Liver (tissue), 6 donors: ENCODE results near the gene ATP6V0D1. TPM values are rescaled to one million over a fixed set of nuclear protein-coding genes. Genes with fewer than 3 reads are reported as not detected.

Source experiments
- NR2F2 ChIP-seq: IDR thresholded peaks from 2 replicates; pipeline ENCODE4 v1.6.1; 2016; ENCODE audit warnings: antibody characterized with exemption
- RAD21 ChIP-seq, 2 donors: IDR thresholded peaks; 2 replicates each; pipeline ENCODE4 v1.6.1; 2016; ENCODE audit warnings: antibody characterized with exemption in 2 of 2, mild to moderate bottlenecking in 2 of 2
- RXRA ChIP-seq, 2 donors: IDR thresholded peaks; 2 replicates each; pipeline ENCODE4 v1.6.1; 2017 to 2018; ENCODE audit warnings: antibody characterized with exemption in 2 of 2, mild to moderate bottlenecking in 1 of 2
- polyA plus RNA-seq, 2 donors: library from polyadenylated mRNA; stranded (reverse) in 1 of 2; unstranded in 1 of 2; fragments of 200-250 nt in 1 of 2; fragments of >200 nt in 1 of 2; fragmentation: Nextera tagmentation in 1 of 2; extraction: Ambion mirVana in 1 of 2; gene quantifications; one replicate each; pipeline versions ENCODE4 v1.2.1 to v1.2.3, GENCODE V29; 2013 to 2015
- small RNA-seq: library from RNA; depleted of rRNA; stranded (forward); fragments of <200 nt; gene quantifications from one replicate; pipeline ENCODE3, GENCODE V24; 2014
- total RNA-seq, 2 donors: library from RNA; depleted of rRNA; stranded (reverse); fragments of >200 nt; gene quantifications; one replicate each; pipeline ENCODE4 v1.2.3, GENCODE V29; 2014
- TF ChIP-seq, protein P1 (sequence below): IDR thresholded peaks from 2 replicates; pipeline ENCODE4 v1.6.1; 2016; ENCODE audit warnings: antibody characterized with exemption
- donor health status: healthy.
- donor health status: healthy.
- donor health status: healthy.

ATP6V0D1 gene
- total and polyA plus RNA-seq, 4 donors, result 47.6 to 80.2 (median 66.6) TPM

DNA sequence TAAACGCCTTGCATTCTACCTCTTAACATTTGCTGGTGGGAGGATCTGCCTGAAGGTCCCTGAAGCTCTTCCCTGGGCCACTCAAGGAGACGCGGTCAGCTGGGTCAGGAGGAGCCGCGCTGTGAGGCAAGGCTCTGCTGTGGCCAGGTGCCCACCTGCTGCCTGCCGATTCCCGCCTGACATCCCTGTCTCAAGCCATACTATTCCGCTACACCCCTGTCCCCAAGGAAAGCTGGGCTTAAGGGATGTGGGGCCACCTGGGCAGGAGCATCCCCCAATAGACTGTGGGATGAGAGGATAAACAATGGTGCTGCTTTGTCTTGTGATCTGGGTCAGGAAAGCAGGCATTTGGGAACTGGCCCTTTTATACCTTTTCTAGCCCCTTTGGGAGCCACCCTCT is 92.8 kb downstream of the ATP6V0D1 start (continued):
- TF ChIP-seq, protein P1, sequence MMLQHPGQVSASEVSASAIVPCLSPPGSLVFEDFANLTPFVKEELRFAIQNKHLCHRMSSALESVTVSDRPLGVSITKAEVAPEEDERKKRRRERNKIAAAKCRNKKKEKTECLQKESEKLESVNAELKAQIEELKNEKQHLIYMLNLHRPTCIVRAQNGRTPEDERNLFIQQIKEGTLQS, result no peak
- TF ChIP-seq RXRA (IDR thresholded peaks at IDR 0.05) (no peak), RAD21 (IDR thresholded peaks at IDR 0.05) (no peak), NR2F2 (no peak)

Small RNA genes lying within 50 kb of the gene (small RNA-seq; reads per million reads assigned to genes)
- gene RNU1-123P, result not detected

Other genes starting within 250 kb of the ATP6V0D1 start
- 1 to 10 TPM; 5.4 to 6.4 TPM for gene FHOD1, start 233.7 kb downstream of the ATP6V0D1 start, total RNA-seq
- 1 to 10 TPM; 2.2 to 2.9 TPM for gene FHOD1, start 233.7 kb downstream of the ATP6V0D1 start, polyA plus RNA-seq
- under 1 TPM; 0.05 to 0.25 TPM for gene SLC9A5, start 232.2 kb downstream of the ATP6V0D1 start, total RNA-seq
- under 1 TPM in 1 of 2 donors, not detected in 1; 0.09 TPM for gene SLC9A5, start 232.2 kb downstream of the ATP6V0D1 start, polyA plus RNA-seq
- 1 to 10 TPM; 1.1 to 2.6 TPM for gene PLEKHG4, start 201.6 kb downstream of the ATP6V0D1 start, total RNA-seq
- gene PLEKHG4, start 201.6 kb downstream of the ATP6V0D1 start, polyA plus RNA-seq, result under 1 TPM; 0.21 to 0.28 TPM
- under 1 TPM in 1 of 2 donors, not detected in 1; 0.28 TPM for gene KCTD19, start 154.4 kb downstream of the ATP6V0D1 start, total RNA-seq
- gene KCTD19, start 154.4 kb downstream of the ATP6V0D1 start, polyA plus RNA-seq, result not detected
- under 1 TPM in 1 of 2 donors, not detected in 1; 0.08 TPM for gene LRRC36, start 154.3 kb downstream of the ATP6V0D1 start, total RNA-seq
- gene LRRC36, start 154.3 kb downstream of the ATP6V0D1 start, polyA plus RNA-seq, result not detected
- gene TPPP3, start 87.7 kb downstream of the ATP6V0D1 start, total RNA-seq, result under 1 TPM; 0.28 to 0.84 TPM
- under 1 TPM; 0.35 to 0.75 TPM for gene TPPP3, start 87.7 kb downstream of the ATP6V0D1 start, polyA plus RNA-seq
- gene ZDHHC1, start 64.7 kb downstream of the ATP6V0D1 start, total RNA-seq, result 1 to 10 TPM in 1 of 2 donors, under 1 TPM in 1; 0.33 to 1.6 TPM
- 1 to 10 TPM in 1 of 2 donors, under 1 TPM in 1; 0.53 to 1.6 TPM for gene ZDHHC1, start 64.7 kb downstream of the ATP6V0D1 start, polyA plus RNA-seq
- 1 to 10 TPM in 1 of 2 donors, under 1 TPM in 1; 0.51 to 6.7 TPM for gene HSD11B2, start 50.0 kb downstream of the ATP6V0D1 start, total RNA-seq
- gene HSD11B2, start 50.0 kb downstream of the ATP6V0D1 start, polyA plus RNA-seq, result 1 to 10 TPM; 1.8 to 2.7 TPM
- gene AGRP, start 2.4 kb upstream of the ATP6V0D1 start, total RNA-seq, result not detected
- gene AGRP, start 2.4 kb upstream of the ATP6V0D1 start, polyA plus RNA-seq, result under 1 TPM; 0.18 to 0.50 TPM
- 10 to 100 TPM; 16.8 to 25.2 TPM for gene RIPOR1, start 47.7 kb upstream of the ATP6V0D1 start, total RNA-seq
- gene RIPOR1, start 47.7 kb upstream of the ATP6V0D1 start, polyA plus RNA-seq, result 10 to 100 TPM in 1 of 2 donors, 1 to 10 TPM in 1; 7.6 to 13.8 TPM
- gene CTCF, start 81.4 kb upstream of the ATP6V0D1 start, total RNA-seq, result 10 to 100 TPM; 16.1 to 35.3 TPM
- 10 to 100 TPM; 10.1 to 14.9 TPM for gene CTCF, start 81.4 kb upstream of the ATP6V0D1 start, polyA plus RNA-seq
- gene CARMIL2, start 164.0 kb upstream of the ATP6V0D1 start, total RNA-seq, result 1 to 10 TPM in 1 of 2 donors, under 1 TPM in 1; 0.51 to 1.3 TPM
- gene CARMIL2, start 164.0 kb upstream of the ATP6V0D1 start, polyA plus RNA-seq, result under 1 TPM in 1 of 2 donors, not detected in 1; 0.39 TPM
- gene ACD, start 179.1 kb upstream of the ATP6V0D1 start, total RNA-seq, result 1 to 10 TPM; 4.3 to 5.6 TPM
- 1 to 10 TPM; 4.7 to 5.6 TPM for gene ACD, start 179.1 kb upstream of the ATP6V0D1 start, polyA plus RNA-seq
- 1 to 10 TPM in 1 of 2 donors, under 1 TPM in 1; 0.42 to 1.4 TPM for gene PARD6A, start 179.8 kb upstream of the ATP6V0D1 start, total RNA-seq
- gene PARD6A, start 179.8 kb upstream of the ATP6V0D1 start, polyA plus RNA-seq, result 1 to 10 TPM; 2.2 to 2.4 TPM
- gene ENKD1, start 185.6 kb upstream of the ATP6V0D1 start, total RNA-seq, result 1 to 10 TPM; 3.0 to 7.8 TPM
- 1 to 10 TPM; 2.6 to 6.5 TPM for gene ENKD1, start 185.6 kb upstream of the ATP6V0D1 start, polyA plus RNA-seq
- 1 to 10 TPM; 1.2 to 1.9 TPM for gene C16orf86, start 185.7 kb upstream of the ATP6V0D1 start, total RNA-seq
- 1 to 10 TPM; 2.3 to 2.6 TPM for gene C16orf86, start 185.7 kb upstream of the ATP6V0D1 start, polyA plus RNA-seq
- 10 to 100 TPM; 12.7 to 48.8 TPM for gene GFOD2, start 238.2 kb upstream of the ATP6V0D1 start, total RNA-seq
- gene GFOD2, start 238.2 kb upstream of the ATP6V0D1 start, polyA plus RNA-seq, result 10 to 100 TPM; 20.7 to 37.1 TPM